ENCODE data around the gene ESPN. TPM values are rescaled to one million over a fixed set of nuclear protein-coding genes. Genes with fewer than 3 reads are reported as not detected.
"Not testable (repeated sequence)": the region's sequence is repeated elsewhere in the genome, so short reads cannot be mapped to it uniquely, and the experiment has no call there.

Gene ESPN
- polyA plus RNA-seq, 1 experiment = not detected

DNA sequence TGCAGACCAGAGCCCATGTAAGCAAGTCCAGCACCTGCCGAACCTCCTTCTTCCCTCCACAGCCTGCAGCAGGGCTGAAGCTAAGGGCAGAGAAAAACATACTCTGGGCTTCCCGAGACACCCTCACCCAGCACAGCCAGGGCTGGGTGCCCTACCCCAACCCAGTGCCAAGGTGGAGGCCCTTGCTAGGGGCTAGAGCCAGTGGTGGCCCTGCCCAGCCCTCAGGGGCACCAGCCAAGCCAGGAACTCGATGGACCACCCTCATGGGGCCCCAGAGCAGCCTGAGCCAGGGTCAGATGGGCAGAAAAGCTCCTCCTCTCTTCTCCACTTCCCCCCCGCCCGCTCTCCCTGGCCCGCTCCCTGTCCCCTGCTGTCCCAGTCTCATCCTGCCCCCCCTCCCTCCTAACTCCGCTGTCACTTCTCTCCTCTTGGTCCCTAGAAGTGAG is 25.5 kb downstream of the ESPN start:
- H3K4me3 ChIP-seq (ENCODE audit: low read depth, low read length) = no peak overlapping the region
- CTCF ChIA-PET = interaction anchor here (1.4 to 9.5 kb wide), 2 partner anchors 11 to 20 kb away, joined by 3 to 62 read pairs; no protein-coding TSS in a partner anchor
- no peak for DNase-seq (ENCODE audit: low read depth)
- POLR2A ChIA-PET = interaction anchor here (0.7 kb wide), 1 partner anchor 36 kb away, joined by 3 read pairs; no protein-coding TSS in a partner anchor
- TF ChIP-seq, protein P1, sequence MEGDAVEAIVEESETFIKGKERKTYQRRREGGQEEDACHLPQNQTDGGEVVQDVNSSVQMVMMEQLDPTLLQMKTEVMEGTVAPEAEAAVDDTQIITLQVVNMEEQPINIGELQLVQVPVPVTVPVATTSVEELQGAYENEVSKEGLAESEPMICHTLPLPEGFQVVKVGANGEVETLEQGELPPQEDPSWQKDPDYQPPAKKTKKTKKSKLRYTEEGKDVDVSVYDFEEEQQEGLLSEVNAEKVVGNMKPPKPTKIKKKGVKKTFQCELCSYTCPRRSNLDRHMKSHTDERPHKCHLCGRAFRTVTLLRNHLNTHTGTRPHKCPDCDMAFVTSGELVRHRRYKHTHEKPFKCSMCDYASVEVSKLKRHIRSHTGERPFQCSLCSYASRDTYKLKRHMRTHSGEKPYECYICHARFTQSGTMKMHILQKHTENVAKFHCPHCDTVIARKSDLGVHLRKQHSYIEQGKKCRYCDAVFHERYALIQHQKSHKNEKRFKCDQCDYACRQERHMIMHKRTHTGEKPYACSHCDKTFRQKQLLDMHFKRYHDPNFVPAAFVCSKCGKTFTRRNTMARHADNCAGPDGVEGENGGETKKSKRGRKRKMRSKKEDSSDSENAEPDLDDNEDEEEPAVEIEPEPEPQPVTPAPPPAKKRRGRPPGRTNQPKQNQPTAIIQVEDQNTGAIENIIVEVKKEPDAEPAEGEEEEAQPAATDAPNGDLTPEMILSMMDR (IDR thresholded peaks at IDR 0.05; ENCODE audit: insufficient read depth, low read depth, low read length) = no peak
- H3K27me3 ChIP-seq (ENCODE audit: control insufficient read depth, insufficient read depth, low read length) = peaks cover 38% of the 10 kb centered on the region
- no peaks in the 10 kb centered on the region for H3K36me3 ChIP-seq (ENCODE audit: control insufficient read depth, insufficient read depth, low read length)

DNA sequence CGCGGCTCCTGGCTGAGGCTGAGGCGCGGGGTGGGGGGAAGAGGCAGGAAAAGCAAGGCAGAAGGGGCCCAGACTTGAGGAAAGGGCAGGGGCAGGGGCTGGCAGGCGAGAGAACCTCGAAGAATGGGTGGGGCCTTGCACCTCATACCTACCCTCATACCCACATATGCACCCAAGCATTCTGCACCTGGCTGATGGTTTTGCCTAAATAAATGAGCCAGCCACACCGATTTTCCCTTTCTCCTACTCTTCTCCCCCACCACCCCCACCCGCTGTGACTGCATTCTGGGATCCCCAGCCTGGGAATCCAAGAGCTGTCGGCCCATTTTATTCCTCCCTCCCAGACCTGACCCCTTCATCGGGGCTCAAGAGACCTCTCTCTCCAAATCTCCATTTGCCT is 25.9 kb downstream of the ESPN start:
- not testable (repeated sequence) for DNase-seq (ENCODE audit: low read depth)
- POLR2A ChIA-PET = interaction anchor here (0.7 kb wide), 1 partner anchor 67 kb away, joined by 4 read pairs; no protein-coding TSS in a partner anchor
- H3K27me3 ChIP-seq (ENCODE audit: control insufficient read depth, insufficient read depth, low read length) = peaks cover 38% of the 10 kb centered on the region

DNA sequence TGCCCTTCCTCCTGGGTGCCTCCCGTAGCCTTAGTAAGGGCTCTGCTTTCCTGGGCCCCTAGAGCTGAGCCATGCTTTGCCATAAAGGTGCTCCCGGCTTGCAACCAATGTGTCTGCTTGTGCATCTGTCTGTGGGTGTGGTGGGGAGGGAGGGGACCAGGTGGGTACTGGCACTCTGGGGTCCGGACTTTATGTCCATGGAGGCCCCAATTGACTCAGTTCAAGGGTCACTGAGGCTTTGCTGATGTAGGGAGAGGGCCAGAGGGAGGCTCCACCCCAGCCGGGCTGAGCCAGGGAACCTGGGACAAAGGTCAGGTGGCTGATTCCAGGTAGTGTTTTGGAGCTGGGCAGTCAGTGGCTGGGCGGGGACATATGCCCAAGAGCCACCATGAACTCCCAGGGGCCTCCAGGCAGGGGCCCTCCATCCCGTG is 26.4 kb downstream of the ESPN start:
- TF ChIP-seq, protein P1 (IDR thresholded peaks at IDR 0.05; ENCODE audit: insufficient read depth, low read depth, low read length) = no peak
- H3K36me3 ChIP-seq (ENCODE audit: control insufficient read depth, insufficient read depth, low read length) = no peaks in the 10 kb centered on the region
- DNase-seq (ENCODE audit: low read depth) = no peak
- ChIA-PET CTCF (interaction anchor here (1.4 to 9.5 kb wide), 2 partner anchors 12 to 19 kb away, joined by 3 to 62 read pairs; no protein-coding TSS in a partner anchor), POLR2A (interaction anchor here (0.7 kb wide), 1 partner anchor 67 kb away, joined by 4 read pairs; no protein-coding TSS in a partner anchor)
- no peak overlapping the region for H3K4me3 ChIP-seq (ENCODE audit: low read depth, low read length)
- H3K27me3 ChIP-seq (ENCODE audit: control insufficient read depth, insufficient read depth, low read length) = peaks cover 38% of the 10 kb centered on the region

More for the DNA sequence above, 25.9 kb downstream of the ESPN start:
- not testable (repeated sequence) for H3K4me3 ChIP-seq (ENCODE audit: low read depth, low read length); H3K36me3 ChIP-seq (ENCODE audit: control insufficient read depth, insufficient read depth, low read length)
- CTCF ChIA-PET = interaction anchor here (1.4 to 9.5 kb wide), 2 partner anchors 11 to 19 kb away, joined by 3 to 62 read pairs; no protein-coding TSS in a partner anchor

DNA sequence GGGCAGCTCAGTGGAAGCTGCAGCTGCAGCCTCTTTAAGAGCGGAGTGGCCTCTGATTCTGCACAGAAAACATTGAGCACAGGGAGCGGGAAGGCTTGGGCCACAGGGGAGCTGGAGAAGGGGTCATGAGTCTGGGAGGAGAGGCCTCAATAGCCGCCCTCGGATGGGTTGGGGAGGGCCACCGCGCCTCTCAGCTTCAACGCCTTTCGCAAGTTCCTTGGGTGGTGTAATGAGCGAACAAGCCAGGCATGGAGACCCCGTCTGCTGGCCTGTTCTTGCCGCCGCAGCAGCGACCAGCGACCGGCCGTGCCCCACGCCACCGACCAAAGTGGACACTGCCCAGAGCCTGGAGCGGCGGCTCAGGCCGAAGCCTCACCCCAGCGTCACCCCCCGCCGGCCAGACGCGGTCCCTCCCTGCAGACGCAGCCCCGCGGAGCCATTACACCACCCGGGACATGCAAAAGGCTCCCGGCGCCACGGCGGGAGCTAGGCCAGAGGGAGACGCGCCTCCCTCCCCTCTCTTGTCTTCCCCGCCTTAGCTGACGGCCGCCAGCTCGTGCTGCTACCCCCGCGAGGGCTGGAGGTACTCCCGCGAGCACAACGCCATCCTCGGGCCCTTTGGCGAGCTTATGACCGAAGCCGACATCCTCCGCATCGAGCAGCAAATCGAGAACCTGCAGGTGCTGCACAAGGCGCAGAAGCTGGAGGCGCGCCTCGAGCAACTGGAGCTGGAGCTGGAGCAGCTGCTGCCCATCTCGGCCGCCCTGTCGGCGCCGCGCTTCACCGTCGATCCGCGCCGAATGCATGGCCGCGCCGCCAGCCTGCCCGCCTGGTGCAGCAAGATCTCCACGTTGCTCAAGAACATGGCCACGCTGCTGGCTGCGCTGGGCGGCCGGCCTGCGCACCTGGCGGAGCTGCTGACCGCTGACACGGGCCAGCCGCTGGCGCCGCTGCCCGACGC is 29.6 kb downstream of the ESPN start:
- H3K36me3 ChIP-seq (ENCODE audit: control insufficient read depth, insufficient read depth, low read length); DNase-seq (ENCODE audit: low read depth); POLR2A ChIA-PET; H3K4me3 ChIP-seq (ENCODE audit: low read depth, low read length): not testable (repeated sequence)
- CTCF ChIA-PET = interaction anchor here (1.3 to 9.5 kb wide), 2 partner anchors 15 to 90 kb away, joined by 3 to 62 read pairs; no protein-coding TSS in a partner anchor
- H3K27me3 ChIP-seq (ENCODE audit: control insufficient read depth, insufficient read depth, low read length) = peaks cover 37% of the 10 kb centered on the region

DNA sequence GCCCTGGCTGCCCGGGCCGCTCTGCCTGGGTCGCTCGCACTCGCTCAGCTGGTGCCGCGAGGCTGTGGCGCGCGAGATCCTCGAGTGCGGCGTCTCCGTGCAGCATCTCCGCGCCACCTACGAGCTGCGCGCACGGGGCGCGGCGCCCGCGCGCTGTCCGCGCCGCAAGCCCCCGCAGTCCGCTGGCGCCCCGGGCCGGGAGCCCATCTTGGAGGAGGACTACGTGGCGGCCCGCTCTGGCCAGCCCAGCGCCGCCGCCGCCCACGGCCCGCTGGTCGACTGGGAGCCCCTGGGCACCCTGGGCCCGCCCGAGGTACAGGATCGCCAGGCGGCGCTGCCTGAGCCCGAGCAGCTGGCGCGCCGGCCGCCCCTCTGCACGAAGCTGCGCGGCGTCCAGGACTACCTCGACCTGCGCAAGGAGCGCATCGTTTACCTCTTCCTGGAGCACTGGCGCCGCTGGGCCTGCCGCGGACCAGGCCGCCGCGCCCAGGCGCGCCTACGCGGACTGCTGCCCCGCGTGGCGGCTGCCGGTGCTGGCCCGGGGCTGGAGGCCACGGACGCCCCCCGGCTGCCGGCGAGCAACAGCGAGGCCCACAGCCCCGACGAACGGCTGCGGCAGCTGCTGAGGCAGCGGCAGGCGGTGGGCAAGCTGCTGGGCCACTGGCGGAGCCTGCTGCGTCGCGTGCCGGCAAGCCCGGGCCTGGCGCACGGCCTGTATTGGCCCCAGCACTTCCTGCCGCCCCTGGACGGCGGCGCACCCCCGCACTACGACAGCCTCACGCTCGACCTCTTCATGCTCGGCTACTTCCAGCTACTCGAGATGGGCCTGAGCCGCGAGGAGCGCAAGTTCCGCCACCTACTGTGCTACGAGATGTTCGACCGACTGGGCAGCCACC is 30.5 kb downstream of the ESPN start:
- POLR2A ChIA-PET = interaction anchor here (0.5 kb wide), 1 partner anchor 33 kb away, joined by 3 read pairs; no protein-coding TSS in a partner anchor
- H3K27me3 ChIP-seq (ENCODE audit: control insufficient read depth, insufficient read depth, low read length) = peaks cover 29% of the 10 kb centered on the region
- DNase-seq (ENCODE audit: low read depth) = no peak
- no peaks in the 10 kb centered on the region for H3K36me3 ChIP-seq (ENCODE audit: control insufficient read depth, insufficient read depth, low read length)
- H3K4me3 ChIP-seq (ENCODE audit: low read depth, low read length) = no peak overlapping the region
- TF ChIP-seq, protein P1 (IDR thresholded peaks at IDR 0.05; ENCODE audit: insufficient read depth, low read depth, low read length) = no peak
- CTCF ChIA-PET = interaction anchor here (1.3 to 9.5 kb wide), 2 partner anchors 16 to 91 kb away, joined by 3 to 62 read pairs; no protein-coding TSS in a partner anchor

DNA sequence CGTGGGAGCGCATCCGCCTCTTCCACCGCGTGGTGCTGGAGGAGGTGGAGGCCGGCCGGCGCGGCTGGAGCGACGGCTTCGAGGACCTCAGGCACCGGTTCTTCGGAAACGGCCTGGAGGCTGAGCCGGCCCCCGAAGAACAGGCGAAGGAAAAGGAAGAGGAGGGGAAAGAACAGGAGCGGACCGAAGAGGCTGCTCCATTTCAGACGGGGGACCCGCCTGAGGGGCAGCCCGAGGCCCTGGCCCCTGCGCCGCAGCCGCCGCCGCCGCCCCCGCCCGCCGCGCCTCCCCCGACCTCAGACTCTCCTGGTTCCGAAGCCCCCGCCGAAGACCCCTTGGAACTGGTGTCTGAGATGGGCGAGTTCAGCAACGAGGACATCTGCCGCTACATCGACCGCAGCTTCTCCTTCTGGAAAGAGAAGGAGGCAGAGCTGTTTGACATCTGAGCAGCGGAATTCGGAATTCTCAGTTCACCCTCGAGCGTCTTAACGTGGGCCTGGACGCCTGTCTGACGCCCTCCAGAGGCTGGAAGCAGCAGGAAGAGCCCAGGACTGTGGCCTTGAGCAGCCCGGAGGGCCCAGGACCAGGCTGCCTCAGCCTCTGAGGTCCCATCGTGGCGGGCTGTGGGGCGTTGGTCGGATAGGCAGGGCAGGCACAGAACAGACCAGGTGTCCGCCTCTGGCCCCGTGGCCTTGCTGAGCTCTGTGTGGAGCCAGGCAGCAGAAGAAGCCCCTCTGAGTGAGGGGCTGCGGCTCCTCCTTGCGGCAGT is 31.4 kb downstream of the ESPN start:
- CTCF ChIA-PET = interaction anchor here (1.8 to 9.5 kb wide), 2 partner anchors 17 kb away, joined by 5 to 62 read pairs; no protein-coding TSS in a partner anchor

More for the DNA sequence above, 31.4 kb downstream of the ESPN start:
- H3K36me3 ChIP-seq (ENCODE audit: control insufficient read depth, insufficient read depth, low read length); DNase-seq (ENCODE audit: low read depth); H3K4me3 ChIP-seq (ENCODE audit: low read depth, low read length); POLR2A ChIA-PET: not testable (repeated sequence)
- H3K27me3 ChIP-seq (ENCODE audit: control insufficient read depth, insufficient read depth, low read length) = peaks cover 27% of the 10 kb centered on the region

All from BJ (cell line).